ENCODE measurements around the gene RGS11.
A peak's percentile ranks its signal among the peaks of the same experiment; 100 is the strongest.

The RGS11 gene

GRCh38 chr16:253833-254232, 21.9 kb downstream of the RGS11 start:
- Histone ChIP-seq H3K36me3 (ENCODE audit: control insufficient read depth in 2 of 2, insufficient read depth in 2 of 2, low read length in 2 of 2) (peaks cover 9 to 12% of the 10 kb centered on the region in 2 donors), H3K4me3 (ENCODE audit: low read length in 2 of 2) (no peak overlapping the region), H3K27me3 (ENCODE audit: control insufficient read depth in 2 of 2, insufficient read depth in 2 of 2, low read length in 2 of 2) (no peaks in the 10 kb centered on the region), H3K9ac (ENCODE audit: low read depth in 1 of 2, low read length in 2 of 2) (peak overlapping the region in 1 of 2 donors; percentile 47), H3K4me1 (ENCODE audit: control insufficient read depth in 2 of 2, insufficient read depth in 2 of 2, low read length in 2 of 2) (peaks cover 16 to 30% of the 10 kb centered on the region in 2 donors), H3K27ac (ENCODE audit: low read depth in 2 of 2, low read length in 2 of 2) (peak overlapping the region; percentile 36 to 63), H3K9me3 (ENCODE audit: control insufficient read depth in 2 of 2, low read length in 2 of 2) (no peaks in the 10 kb centered on the region)

- H3K36me3 ChIP-seq (ENCODE audit: control insufficient read depth in 2 of 2, insufficient read depth in 2 of 2, low read length in 2 of 2) = peaks cover 9 to 12% of the 10 kb centered on the region in 2 donors
- H3K27ac ChIP-seq (ENCODE audit: low read depth in 2 of 2, low read length in 2 of 2) = peak overlapping the region; percentile 74 to 78
- H3K27me3 ChIP-seq (ENCODE audit: control insufficient read depth in 2 of 2, insufficient read depth in 2 of 2, low read length in 2 of 2) = no peaks in the 10 kb centered on the region
- H3K4me1 ChIP-seq (ENCODE audit: control insufficient read depth in 2 of 2, insufficient read depth in 2 of 2, low read length in 2 of 2) = peaks cover 16 to 30% of the 10 kb centered on the region in 2 donors
- H3K9ac ChIP-seq (ENCODE audit: low read depth in 1 of 2, low read length in 2 of 2) = peak overlapping the region; percentile 27 to 56
- H3K9me3 ChIP-seq (ENCODE audit: control insufficient read depth in 2 of 2, low read length in 2 of 2) = no peaks in the 10 kb centered on the region
- H3K4me3 ChIP-seq (ENCODE audit: low read length in 2 of 2) = peak overlapping the region; percentile 48 to 61
Measured at GRCh38 chr16:252366-253337, 23.1 kb downstream of the RGS11 start.

- no peak overlapping the region for H3K9ac ChIP-seq (ENCODE audit: low read depth in 1 of 2, low read length in 2 of 2)
- H3K36me3 ChIP-seq (ENCODE audit: control insufficient read depth in 2 of 2, insufficient read depth in 2 of 2, low read length in 2 of 2) = peaks cover 5 to 9% of the 10 kb centered on the region in 2 donors
- no peak overlapping the region for H3K27ac ChIP-seq (ENCODE audit: low read depth in 2 of 2, low read length in 2 of 2)
Measured at GRCh38 chr16:249431-249830, 26.3 kb downstream of the RGS11 start.

GRCh38 chr16:247027-247426, 28.7 kb downstream of the RGS11 start:
- no peaks in the 10 kb centered on the region for H3K9me3 ChIP-seq (ENCODE audit: control insufficient read depth in 2 of 2, low read length in 2 of 2)
- H3K4me1 ChIP-seq (ENCODE audit: control insufficient read depth in 2 of 2, insufficient read depth in 2 of 2, low read length in 2 of 2) = peaks cover 0 to 15% of the 10 kb centered on the region in 2 donors
- no peak overlapping the region for H3K27ac ChIP-seq (ENCODE audit: low read depth in 2 of 2, low read length in 2 of 2)
- H3K9ac ChIP-seq (ENCODE audit: low read depth in 1 of 2, low read length in 2 of 2) = no peak overlapping the region
- H3K4me3 ChIP-seq (ENCODE audit: low read length in 2 of 2) = no peak overlapping the region
- H3K36me3 ChIP-seq (ENCODE audit: control insufficient read depth in 2 of 2, insufficient read depth in 2 of 2, low read length in 2 of 2) = peaks cover 5 to 9% of the 10 kb centered on the region in 2 donors
- H3K27me3 ChIP-seq (ENCODE audit: control insufficient read depth in 2 of 2, insufficient read depth in 2 of 2, low read length in 2 of 2) = no peaks in the 10 kb centered on the region

More at GRCh38 chr16:249431-249830, 26.3 kb downstream of the RGS11 start:
- H3K4me3 ChIP-seq (ENCODE audit: low read length in 2 of 2) = no peak overlapping the region
- peaks cover 16 to 30% of the 10 kb centered on the region in 2 donors for H3K4me1 ChIP-seq (ENCODE audit: control insufficient read depth in 2 of 2, insufficient read depth in 2 of 2, low read length in 2 of 2)
- no peaks in the 10 kb centered on the region for H3K27me3 ChIP-seq (ENCODE audit: control insufficient read depth in 2 of 2, insufficient read depth in 2 of 2, low read length in 2 of 2)
- no peaks in the 10 kb centered on the region for H3K9me3 ChIP-seq (ENCODE audit: control insufficient read depth in 2 of 2, low read length in 2 of 2)

GRCh38 chr16:245105-245504, 30.6 kb downstream of the RGS11 start:
- H3K27ac ChIP-seq (ENCODE audit: low read depth in 2 of 2, low read length in 2 of 2) = no peak overlapping the region
- H3K27me3 ChIP-seq (ENCODE audit: control insufficient read depth in 2 of 2, insufficient read depth in 2 of 2, low read length in 2 of 2) = no peaks in the 10 kb centered on the region
- H3K4me3 ChIP-seq (ENCODE audit: low read length in 2 of 2) = no peak overlapping the region
- peaks cover under 1 to 2% of the 10 kb centered on the region in 2 donors for H3K36me3 ChIP-seq (ENCODE audit: control insufficient read depth in 2 of 2, insufficient read depth in 2 of 2, low read length in 2 of 2)
- peaks cover 0 to 6% of the 10 kb centered on the region in 2 donors for H3K4me1 ChIP-seq (ENCODE audit: control insufficient read depth in 2 of 2, insufficient read depth in 2 of 2, low read length in 2 of 2)
- no peaks in the 10 kb centered on the region for H3K9me3 ChIP-seq (ENCODE audit: control insufficient read depth in 2 of 2, low read length in 2 of 2)
- H3K9ac ChIP-seq (ENCODE audit: low read depth in 1 of 2, low read length in 2 of 2) = no peak overlapping the region

GRCh38 chr16:243348-243747, 32.4 kb downstream of the RGS11 start:
- H3K27me3 ChIP-seq (ENCODE audit: control insufficient read depth in 2 of 2, insufficient read depth in 2 of 2, low read length in 2 of 2) = no peaks in the 10 kb centered on the region
- no peak overlapping the region for H3K4me3 ChIP-seq (ENCODE audit: low read length in 2 of 2)
- H3K4me1 ChIP-seq (ENCODE audit: control insufficient read depth in 2 of 2, insufficient read depth in 2 of 2, low read length in 2 of 2) = no peaks in the 10 kb centered on the region
- H3K9me3 ChIP-seq (ENCODE audit: control insufficient read depth in 2 of 2, low read length in 2 of 2) = no peaks in the 10 kb centered on the region
- no peak overlapping the region for H3K27ac ChIP-seq (ENCODE audit: low read depth in 2 of 2, low read length in 2 of 2)
- H3K9ac ChIP-seq (ENCODE audit: low read depth in 1 of 2, low read length in 2 of 2) = no peak overlapping the region
- no peaks in the 10 kb centered on the region for H3K36me3 ChIP-seq (ENCODE audit: control insufficient read depth in 2 of 2, insufficient read depth in 2 of 2, low read length in 2 of 2)

- Histone ChIP-seq H3K4me1 (ENCODE audit: control insufficient read depth in 2 of 2, insufficient read depth in 2 of 2, low read length in 2 of 2) (no peaks in the 10 kb centered on the region), H3K4me3 (ENCODE audit: low read length in 2 of 2) (no peak overlapping the region), H3K9ac (ENCODE audit: low read depth in 1 of 2, low read length in 2 of 2) (no peak overlapping the region), H3K27me3 (ENCODE audit: control insufficient read depth in 2 of 2, insufficient read depth in 2 of 2, low read length in 2 of 2) (no peaks in the 10 kb centered on the region), H3K9me3 (ENCODE audit: control insufficient read depth in 2 of 2, low read length in 2 of 2) (no peaks in the 10 kb centered on the region), H3K27ac (ENCODE audit: low read depth in 2 of 2, low read length in 2 of 2) (peak overlapping the region in 1 of 2 donors; percentile 21), H3K36me3 (ENCODE audit: control insufficient read depth in 2 of 2, insufficient read depth in 2 of 2, low read length in 2 of 2) (no peaks in the 10 kb centered on the region)
Measured at GRCh38 chr16:242281-242680, 33.5 kb downstream of the RGS11 start.

GRCh38 chr16:240559-240958, 35.2 kb downstream of the RGS11 start:
- H3K36me3 ChIP-seq (ENCODE audit: control insufficient read depth in 2 of 2, insufficient read depth in 2 of 2, low read length in 2 of 2) = no peaks in the 10 kb centered on the region
- H3K9ac ChIP-seq (ENCODE audit: low read depth in 1 of 2, low read length in 2 of 2) = no peak overlapping the region
- H3K4me3 ChIP-seq (ENCODE audit: low read length in 2 of 2) = no peak overlapping the region
- no peak overlapping the region for H3K27ac ChIP-seq (ENCODE audit: low read depth in 2 of 2, low read length in 2 of 2)
- H3K4me1 ChIP-seq (ENCODE audit: control insufficient read depth in 2 of 2, insufficient read depth in 2 of 2, low read length in 2 of 2) = peaks cover 0 to 2% of the 10 kb centered on the region in 2 donors
- no peaks in the 10 kb centered on the region for H3K27me3 ChIP-seq (ENCODE audit: control insufficient read depth in 2 of 2, insufficient read depth in 2 of 2, low read length in 2 of 2)
- H3K9me3 ChIP-seq (ENCODE audit: control insufficient read depth in 2 of 2, low read length in 2 of 2) = no peaks in the 10 kb centered on the region

- H3K36me3 ChIP-seq (ENCODE audit: control insufficient read depth in 2 of 2, insufficient read depth in 2 of 2, low read length in 2 of 2) = no peaks in the 10 kb centered on the region
- H3K4me3 ChIP-seq (ENCODE audit: low read length in 2 of 2) = no peak overlapping the region
- no peaks in the 10 kb centered on the region for H3K27me3 ChIP-seq (ENCODE audit: control insufficient read depth in 2 of 2, insufficient read depth in 2 of 2, low read length in 2 of 2)
- H3K4me1 ChIP-seq (ENCODE audit: control insufficient read depth in 2 of 2, insufficient read depth in 2 of 2, low read length in 2 of 2) = peaks cover 2 to 8% of the 10 kb centered on the region in 2 donors
- H3K27ac ChIP-seq (ENCODE audit: low read depth in 2 of 2, low read length in 2 of 2) = peak overlapping the region in 1 of 2 donors; percentile 5
- no peak overlapping the region for H3K9ac ChIP-seq (ENCODE audit: low read depth in 1 of 2, low read length in 2 of 2)
- no peaks in the 10 kb centered on the region for H3K9me3 ChIP-seq (ENCODE audit: control insufficient read depth in 2 of 2, low read length in 2 of 2)
Measured at GRCh38 chr16:239948-240277, 35.8 kb downstream of the RGS11 start.

- peak within 1 kb of the TSS; percentile 97 to 99 for H3K27ac ChIP-seq (ENCODE audit: low read depth in 2 of 2, low read length in 2 of 2)
- H3K4me3 ChIP-seq (ENCODE audit: low read length in 2 of 2) = peak within 1 kb of the TSS; percentile 89 to 98
- no peaks in the 10 kb centered on the region for H3K27me3 ChIP-seq (ENCODE audit: control insufficient read depth in 2 of 2, insufficient read depth in 2 of 2, low read length in 2 of 2)
- no peaks in the 10 kb centered on the region for H3K9me3 ChIP-seq (ENCODE audit: control insufficient read depth in 2 of 2, low read length in 2 of 2)
- peak within 1 kb of the TSS; percentile 97 to 98 for H3K9ac ChIP-seq (ENCODE audit: low read depth in 1 of 2, low read length in 2 of 2)
- H3K4me1 ChIP-seq (ENCODE audit: control insufficient read depth in 2 of 2, insufficient read depth in 2 of 2, low read length in 2 of 2) = peaks cover 6 to 8% of the 10 kb centered on the region in 2 donors
- no peaks in the 10 kb centered on the region for H3K36me3 ChIP-seq (ENCODE audit: control insufficient read depth in 2 of 2, insufficient read depth in 2 of 2, low read length in 2 of 2)
Measured at GRCh38 chr16:234468-235305, 41.1 kb downstream of the RGS11 start, which contains the start of gene FAM234A. FAM234A (plus strand) TSS chr16:234821; CDS start chr16:254414, 19,593 bp downstream.
